Breast epithelium (tissue), 4 donors: Measurements from ENCODE around the gene B4GALT6. TPM values are rescaled to one million over a fixed set of nuclear protein-coding genes. Genes with fewer than 3 reads are reported as not detected.

Experiments
- DNase-seq, 2 donors: peaks; one replicate each; pipeline ENCODE4 v3.0.0-alpha.2; 2019; ENCODE audit warnings: low spot score in 2 of 2
- H3K27ac ChIP-seq, 2 donors: fragments of 200-600 bp; sonication (generic) in 1 of 2; one replicate each; pipeline ENCODE4 v1.5.1; 2016 to 2019; ENCODE audit warnings: mild to moderate bottlenecking in 1 of 2
- H3K27me3 ChIP-seq, 2 donors: fragments of 200-600 bp; sonication (generic) in 1 of 2; one replicate each; pipeline versions ENCODE4 v1.5.1 to v1.6.0; 2017 to 2019; ENCODE audit warnings: control low read depth in 1 of 2, mild to moderate bottlenecking in 1 of 2
- H3K36me3 ChIP-seq: fragments of 200-600 bp; one replicate; pipeline ENCODE4 v1.5.1; 2019
- H3K4me1 ChIP-seq, 2 donors: fragments of 200-600 bp; sonication (generic); one replicate each; pipeline ENCODE4 v1.5.1; 2016 to 2019; ENCODE audit warnings: control low read depth in 1 of 2
- H3K4me3 ChIP-seq, 3 donors: fragments of 200-600 bp; sonication (generic); 1 replicate in 2 of 3; 2 replicates in 1 of 3; pipeline ENCODE4 v1.5.1; 2016 to 2019; ENCODE audit warnings: mild to moderate bottlenecking in 3 of 3, moderate library complexity in 2 of 3
- H3K9me3 ChIP-seq, 2 donors: fragments of 200-600 bp; sonication (generic) in 1 of 2; one replicate each; pipeline ENCODE4 v1.5.1; 2016 to 2019; ENCODE audit warnings: control low read depth in 1 of 2
- CTCF ChIP-seq, 3 donors: fragments of 450-650 bp; IDR thresholded peaks; one replicate each; pipeline ENCODE4 v1.5.1; 2016 to 2017; ENCODE audit warnings: antibody characterized with exemption in 3 of 3, mild to moderate bottlenecking in 3 of 3, moderate library complexity in 3 of 3
- POLR2A ChIP-seq: fragments of 450-650 bp; IDR thresholded peaks from one replicate; pipeline ENCODE4 v1.6.1; 2016; ENCODE audit warnings: antibody characterized with exemption, mild to moderate bottlenecking, moderate library complexity
- POLR2AphosphoS5 ChIP-seq, 3 donors: sonication (generic); formaldehyde crosslinking; IDR thresholded peaks; one replicate each; pipeline ENCODE4 v1.6.1; 2017; ENCODE audit warnings: antibody characterized with exemption in 3 of 3
- intact Hi-C: fragments of 100-400 bp; cut with DNase I; formaldehyde crosslinking; loops from one replicate; pipeline ENCODE4 v1.15.1; 2023; ENCODE audit warnings: low total_unique reads
- total RNA-seq, 3 donors: library from RNA; depleted of rRNA; stranded (reverse); fragments of >200 nt; gene quantifications; one replicate each; pipeline ENCODE4 v1.1.0, GENCODE V29; 2016

B4GALT6 gene
- total RNA-seq, 3 donors from 2014 or later: 2.9 to 3.8 (median 3.0) TPM

DNA sequence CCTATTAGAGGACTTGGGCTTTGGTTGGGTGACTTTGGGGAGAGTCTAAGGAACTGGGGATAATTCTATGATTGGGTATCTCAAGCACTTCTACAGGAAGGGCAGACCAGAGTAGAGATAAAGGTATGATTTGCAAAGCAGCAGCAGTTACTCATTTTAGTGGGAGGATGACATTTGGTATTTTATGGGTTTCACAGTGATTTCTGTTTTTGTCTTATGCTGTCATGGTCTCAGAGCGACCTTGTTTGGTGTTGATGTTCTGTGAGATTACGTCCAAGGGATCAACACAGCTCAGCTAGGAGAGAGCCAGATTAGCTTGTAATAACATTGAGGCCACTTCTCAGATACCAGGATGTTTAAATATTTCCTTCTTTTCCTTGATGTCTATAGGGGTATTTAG is 74.5 kb downstream of the B4GALT6 start:
- no peak for DNase-seq
- Histone ChIP-seq H3K36me3 (no peaks in the 10 kb centered on the region), H3K27me3 (no peaks in the 10 kb centered on the region), H3K4me1 (no peaks in the 10 kb centered on the region), H3K4me3 (no peak overlapping the region), H3K27ac (no peak overlapping the region), H3K9me3 (no peaks in the 10 kb centered on the region)
- intact Hi-C loops: no loop called here
- no peak for TF ChIP-seq POLR2AphosphoS5 (IDR thresholded peaks at IDR 0.05)
- TF ChIP-seq POLR2A: no peak
- TF ChIP-seq CTCF (IDR thresholded peaks at IDR 0.05): no peak

DNA sequence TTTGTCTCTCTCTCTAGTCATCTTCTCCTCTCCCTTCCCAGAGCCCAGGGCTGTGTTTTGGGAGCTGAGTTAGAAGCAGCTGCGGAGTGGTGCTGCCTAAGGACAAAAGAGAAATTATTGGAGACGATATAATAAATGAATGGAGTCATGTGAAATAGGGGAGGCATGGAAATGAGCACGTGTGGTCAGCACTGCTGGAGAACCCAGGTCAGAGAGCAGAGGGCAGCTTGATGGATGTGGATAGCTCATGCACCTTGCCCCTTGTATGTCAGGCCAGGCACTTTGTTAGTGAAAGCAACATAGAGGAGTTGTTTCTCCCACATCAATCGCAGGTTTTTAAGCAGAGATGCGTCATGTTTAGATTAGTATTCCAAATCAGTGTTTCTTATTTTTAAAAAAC is 77.0 kb downstream of the B4GALT6 start:
- intact Hi-C loops: no loop called here
- no peak overlapping the region for H3K27ac ChIP-seq
- TF ChIP-seq CTCF (IDR thresholded peaks at IDR 0.05): no peak
- no peak for TF ChIP-seq POLR2AphosphoS5 (IDR thresholded peaks at IDR 0.05)
- TF ChIP-seq POLR2A: no peak
- H3K9me3 ChIP-seq: no peaks in the 10 kb centered on the region
- no peaks in the 10 kb centered on the region for H3K36me3 ChIP-seq
- no peak for DNase-seq
- H3K4me1 ChIP-seq: no peaks in the 10 kb centered on the region
- H3K4me3 ChIP-seq: no peak overlapping the region
- no peaks in the 10 kb centered on the region for H3K27me3 ChIP-seq

DNA sequence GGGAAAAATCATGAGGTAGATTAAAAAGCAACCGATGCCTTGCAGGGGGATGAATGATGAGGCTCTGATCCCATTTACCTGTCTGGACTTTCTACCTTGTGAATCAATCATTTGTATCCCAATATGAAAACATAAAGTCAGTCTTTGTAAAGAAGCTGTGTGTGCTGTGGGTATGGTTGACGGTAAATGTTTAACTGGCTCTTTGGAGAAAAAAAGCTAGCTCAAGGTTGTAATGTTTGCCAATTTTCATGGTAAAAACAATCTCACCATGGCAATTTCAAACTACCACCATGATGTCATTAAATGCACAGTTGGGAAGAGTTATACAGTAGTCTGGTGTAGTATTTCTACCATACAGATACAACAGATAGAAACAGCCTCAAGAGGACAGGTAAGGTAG is 78.1 kb downstream of the B4GALT6 start:
- intact Hi-C loops: no loop called here
- no peaks in the 10 kb centered on the region for H3K27me3 ChIP-seq
- H3K27ac ChIP-seq: no peak overlapping the region
- TF ChIP-seq POLR2A: no peak
- no peak for TF ChIP-seq CTCF (IDR thresholded peaks at IDR 0.05)
- no peak for TF ChIP-seq POLR2AphosphoS5 (IDR thresholded peaks at IDR 0.05)
- H3K9me3 ChIP-seq: no peaks in the 10 kb centered on the region
- no peak for DNase-seq
- H3K36me3 ChIP-seq: no peaks in the 10 kb centered on the region
- no peaks in the 10 kb centered on the region for H3K4me1 ChIP-seq
- H3K4me3 ChIP-seq: no peak overlapping the region

GRCh38 chr18:31603315-31603714 is 81.1 kb downstream of the B4GALT6 start:
- Histone ChIP-seq H3K36me3 (no peaks in the 10 kb centered on the region), H3K4me1 (no peaks in the 10 kb centered on the region), H3K27ac (no peak overlapping the region), H3K4me3 (no peak overlapping the region), H3K9me3 (no peaks in the 10 kb centered on the region), H3K27me3 (no peaks in the 10 kb centered on the region)
- TF ChIP-seq POLR2A (no peak), CTCF (IDR thresholded peaks at IDR 0.05) (no peak), POLR2AphosphoS5 (IDR thresholded peaks at IDR 0.05) (no peak)
- DNase-seq: no peak
- intact Hi-C loops: no loop called here

- no peak overlapping the region for H3K4me3 ChIP-seq
- no peak for DNase-seq
- no peaks in the 10 kb centered on the region for H3K36me3 ChIP-seq
- intact Hi-C loops: no loop called here
- no peaks in the 10 kb centered on the region for H3K4me1 ChIP-seq
- H3K27me3 ChIP-seq: no peaks in the 10 kb centered on the region
- TF ChIP-seq CTCF (IDR thresholded peaks at IDR 0.05) (no peak), POLR2A (no peak), POLR2AphosphoS5 (IDR thresholded peaks at IDR 0.05) (no peak)
- no peak overlapping the region for H3K27ac ChIP-seq
- no peaks in the 10 kb centered on the region for H3K9me3 ChIP-seq
Observed at GRCh38 chr18:31598021-31598805, 86.2 kb downstream of the B4GALT6 start.
